ENCODE results near the gene SEPTIN6. TPM values are rescaled to one million over a fixed set of nuclear protein-coding genes. Genes with fewer than 3 reads are reported as not detected.

Gene SEPTIN6
- total RNA-seq, 2 experiments from 2014 or later: 132 to 134 TPM

- H3K27me3 Mint-ChIP-seq: no peaks in the 10 kb centered on the region
- POLR2A ChIA-PET: interaction anchor here (0.8 kb wide), 1 partner anchor 13 kb away, joined by 3 read pairs; the partner anchor contains the start of gene SEPTIN6
- Histone ChIP-seq H3K4me1 (ENCODE audit: insufficient read depth, low read length) (no peaks in the 10 kb centered on the region), H3K36me3 (ENCODE audit: insufficient read depth, low read length) (no peaks in the 10 kb centered on the region), H3K27ac (ENCODE audit: low read depth in 1 of 2, low read length in 2 of 2) (no peak overlapping the region), H3K9me3 (ENCODE audit: control insufficient read depth in 1 of 2, insufficient read depth in 1 of 2, low read length in 2 of 2) (no peaks in the 10 kb centered on the region), H3K27me3 (ENCODE audit: control insufficient read depth in 1 of 2, insufficient read depth in 2 of 2, low read length in 2 of 2) (no peaks in the 10 kb centered on the region), H3K4me3 (ENCODE audit: low read length) (no peak overlapping the region)
- no peaks in the 10 kb centered on the region for H3K4me1 Mint-ChIP-seq (ENCODE audit: low read depth)
- DNase-seq (no peak), ATAC-seq (ENCODE audit: poor library complexity) (no peak)
- no peaks in the 10 kb centered on the region for H3K36me3 Mint-ChIP-seq (ENCODE audit: low read depth)
- CTCF ChIA-PET: no interaction called here
- no peak for TF ChIP-seq CTCF (IDR thresholded peaks at IDR 0.05)
- intact Hi-C loops (cut with DNase I, micrococcal nuclease): no loop called here
- H3K27ac Mint-ChIP-seq: no peak overlapping the region
- H3K4me3 Mint-ChIP-seq: no peak overlapping the region
- H3K9me3 Mint-ChIP-seq: no peaks in the 10 kb centered on the region
Measured at GRCh38 chrX:119706616-119707015, 13.6 kb upstream of the SEPTIN6 start.

- H3K4me1 Mint-ChIP-seq (ENCODE audit: low read depth): peaks cover 6% of the 10 kb centered on the region
- H3K36me3 Mint-ChIP-seq (ENCODE audit: low read depth): no peaks in the 10 kb centered on the region
- no peaks in the 10 kb centered on the region for H3K36me3 ChIP-seq (ENCODE audit: insufficient read depth, low read length)
- peaks cover 5% of the 10 kb centered on the region for H3K4me1 ChIP-seq (ENCODE audit: insufficient read depth, low read length)
- intact Hi-C loops (cut with DNase I, micrococcal nuclease): loop anchor here (2.0 to 10.0 kb wide), 3 partner anchors 33 to 94 kb away; partner anchors contain the start of gene NKRF (in 1 of the 2)
- ChIA-PET CTCF (interaction anchor here (0.6 to 1.3 kb wide), 5 partner anchors 18 to 58 kb away, joined by 3 to 7 read pairs (median 4); no protein-coding TSS in a partner anchor), POLR2A (interaction anchor here (2.0 kb wide), 1 partner anchor 60 kb away, joined by 4 read pairs; the partner anchor contains the start of gene SOWAHD)
- H3K9me3 Mint-ChIP-seq: no peaks in the 10 kb centered on the region
- H3K4me3 Mint-ChIP-seq: no peak overlapping the region
- H3K27ac ChIP-seq (ENCODE audit: low read depth in 1 of 2, low read length in 2 of 2): no peak overlapping the region
- no peak overlapping the region for H3K27ac Mint-ChIP-seq
- H3K27me3 Mint-ChIP-seq: no peaks in the 10 kb centered on the region
- no peaks in the 10 kb centered on the region for H3K27me3 ChIP-seq (ENCODE audit: control insufficient read depth in 1 of 2, insufficient read depth in 2 of 2, low read length in 2 of 2)
- H3K4me3 ChIP-seq (ENCODE audit: low read length): no peak overlapping the region
- DNase-seq (peak in 3 of 14 experiments; percentile 55 to 71 (median 68)), ATAC-seq (ENCODE audit: poor library complexity) (peak; percentile 56)
- TF ChIP-seq CTCF (IDR thresholded peaks at IDR 0.05): peak; percentile 53
- H3K9me3 ChIP-seq (ENCODE audit: control insufficient read depth in 1 of 2, insufficient read depth in 1 of 2, low read length in 2 of 2): no peaks in the 10 kb centered on the region
Measured at GRCh38 chrX:119698845-119699244, 5.9 kb upstream of the SEPTIN6 start.

GRCh38 chrX:119696251-119696890 lies 3.4 kb upstream of the SEPTIN6 start:
- no peak for DNase-seq
- no peak for TF ChIP-seq CTCF (IDR thresholded peaks at IDR 0.05)
- intact Hi-C loops (cut with DNase I, micrococcal nuclease): loop anchor here (5.0 to 10.0 kb wide), 2 partner anchors 36 to 92 kb away; partner anchors contain the start of gene NKRF (in 1 of the 2)
- Histone ChIP-seq H3K36me3 (ENCODE audit: insufficient read depth, low read length) (no peaks in the 10 kb centered on the region), H3K4me3 (ENCODE audit: low read length) (no peak overlapping the region), H3K27me3 (ENCODE audit: control insufficient read depth in 1 of 2, insufficient read depth in 2 of 2, low read length in 2 of 2) (no peaks in the 10 kb centered on the region), H3K27ac (ENCODE audit: low read depth in 1 of 2, low read length in 2 of 2) (no peak overlapping the region), H3K9me3 (ENCODE audit: control insufficient read depth in 1 of 2, insufficient read depth in 1 of 2, low read length in 2 of 2) (no peaks in the 10 kb centered on the region), H3K4me1 (ENCODE audit: insufficient read depth, low read length) (peaks cover 10% of the 10 kb centered on the region)
- H3K27ac Mint-ChIP-seq: no peak overlapping the region
- ChIA-PET POLR2A (interaction anchor here (0.7 kb wide), 1 partner anchor 60 kb away, joined by 3 read pairs; no protein-coding TSS in a partner anchor), CTCF (no interaction called here)
- H3K27me3 Mint-ChIP-seq: no peaks in the 10 kb centered on the region
- H3K4me3 Mint-ChIP-seq: no peak overlapping the region
- no peaks in the 10 kb centered on the region for H3K9me3 Mint-ChIP-seq
- ATAC-seq (ENCODE audit: poor library complexity): no peak
- peaks cover 13% of the 10 kb centered on the region for H3K36me3 Mint-ChIP-seq (ENCODE audit: low read depth)
- peaks cover 6% of the 10 kb centered on the region for H3K4me1 Mint-ChIP-seq (ENCODE audit: low read depth)
